Tibial nerve (tissue), 3 donors: ENCODE measurements around the gene TMEFF1.

Experiments used
- POLR2A ChIP-seq, 2 donors: fragments of 450-650 bp; IDR thresholded peaks; one replicate each; pipeline ENCODE4 v1.6.1; 2017; ENCODE audit warnings: antibody characterized with exemption in 2 of 2, mild to moderate bottlenecking in 2 of 2, moderate library complexity in 2 of 2
- TF ChIP-seq, protein P1 (sequence below), 5 experiments: fragments of 200-600 bp in 3 of 5; fragments of 450-650 bp in 2 of 5; sonication (generic) in 3 of 5; IDR thresholded peaks; one replicate each; pipeline ENCODE4 v1.5.1; 2016 to 2019; ENCODE audit warnings: antibody characterized with exemption in 5 of 5, mild to moderate bottlenecking in 3 of 5, moderate library complexity in 2 of 5

DNA sequence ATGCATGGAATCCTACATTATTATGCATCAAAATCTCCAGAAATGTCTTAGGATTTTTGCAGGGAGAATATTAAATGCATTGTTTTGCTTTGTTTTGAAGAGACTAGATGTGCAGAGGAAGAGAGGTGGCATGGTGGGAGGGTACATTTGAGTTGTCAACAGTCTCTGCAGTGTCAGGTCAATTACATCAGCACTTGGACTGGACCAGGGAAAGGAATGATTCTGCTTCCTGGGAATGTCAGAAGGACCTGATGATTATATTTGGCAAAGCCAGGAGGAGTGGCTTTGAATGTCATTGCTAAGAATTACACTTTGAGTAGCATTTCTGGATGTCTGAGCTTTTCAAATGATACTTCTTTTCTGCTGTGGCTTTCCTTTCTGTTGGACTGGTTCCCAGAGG lies 17.5 kb upstream of the TMEFF1 start:
- TF ChIP-seq, protein P1, sequence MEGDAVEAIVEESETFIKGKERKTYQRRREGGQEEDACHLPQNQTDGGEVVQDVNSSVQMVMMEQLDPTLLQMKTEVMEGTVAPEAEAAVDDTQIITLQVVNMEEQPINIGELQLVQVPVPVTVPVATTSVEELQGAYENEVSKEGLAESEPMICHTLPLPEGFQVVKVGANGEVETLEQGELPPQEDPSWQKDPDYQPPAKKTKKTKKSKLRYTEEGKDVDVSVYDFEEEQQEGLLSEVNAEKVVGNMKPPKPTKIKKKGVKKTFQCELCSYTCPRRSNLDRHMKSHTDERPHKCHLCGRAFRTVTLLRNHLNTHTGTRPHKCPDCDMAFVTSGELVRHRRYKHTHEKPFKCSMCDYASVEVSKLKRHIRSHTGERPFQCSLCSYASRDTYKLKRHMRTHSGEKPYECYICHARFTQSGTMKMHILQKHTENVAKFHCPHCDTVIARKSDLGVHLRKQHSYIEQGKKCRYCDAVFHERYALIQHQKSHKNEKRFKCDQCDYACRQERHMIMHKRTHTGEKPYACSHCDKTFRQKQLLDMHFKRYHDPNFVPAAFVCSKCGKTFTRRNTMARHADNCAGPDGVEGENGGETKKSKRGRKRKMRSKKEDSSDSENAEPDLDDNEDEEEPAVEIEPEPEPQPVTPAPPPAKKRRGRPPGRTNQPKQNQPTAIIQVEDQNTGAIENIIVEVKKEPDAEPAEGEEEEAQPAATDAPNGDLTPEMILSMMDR (IDR thresholded peaks at IDR 0.05): no peak
- no peak for TF ChIP-seq POLR2A (IDR thresholded peaks at IDR 0.05)
